Liver (tissue), 3 donors: ENCODE measurements around the gene PTGIR.

Source experiments
- CTCF ChIP-seq: fragments of 150-350 bp; IDR thresholded peaks from 2 replicates; pipeline ENCODE4 v1.5.1; 2017; ENCODE audit warnings: improper control_type of control experiment, low read depth, low read length; ENCODE audit not compliant: missing input control
- EGR1 ChIP-seq, 2 donors: IDR thresholded peaks; 2 replicates each; pipeline ENCODE4 v1.6.1; 2016 to 2018; ENCODE audit warnings: antibody characterized with exemption in 2 of 2, low read depth in 2 of 2
- FOXA1 ChIP-seq: IDR thresholded peaks from 2 replicates; pipeline ENCODE4 v1.6.1; 2016; ENCODE audit warnings: antibody characterized with exemption
- GABPA ChIP-seq, 2 donors: IDR thresholded peaks in 1 of 2; conservative IDR thresholded peaks in 1 of 2; 2 replicates each; pipeline ENCODE4 v1.6.1; 2016; ENCODE audit warnings: antibody characterized with exemption in 2 of 2, mild to moderate bottlenecking in 1 of 2, moderate library complexity in 1 of 2
- JUND ChIP-seq, 2 donors: IDR thresholded peaks; 2 replicates each; pipeline ENCODE4 v1.6.1; 2016; ENCODE audit warnings: antibody characterized with exemption in 2 of 2
- RAD21 ChIP-seq, 2 donors: IDR thresholded peaks; 2 replicates each; pipeline ENCODE4 v1.6.1; 2016; ENCODE audit warnings: antibody characterized with exemption in 2 of 2, mild to moderate bottlenecking in 2 of 2
- RXRA ChIP-seq, 2 donors: IDR thresholded peaks; 2 replicates each; pipeline ENCODE4 v1.6.1; 2017 to 2018; ENCODE audit warnings: antibody characterized with exemption in 2 of 2, mild to moderate bottlenecking in 1 of 2
- SP1 ChIP-seq: IDR thresholded peaks from 2 replicates; pipeline ENCODE4 v1.6.1; 2018; ENCODE audit warnings: antibody characterized with exemption, mild to moderate bottlenecking
- TAF1 ChIP-seq: conservative IDR thresholded peaks from 2 replicates; pipeline ENCODE4 v1.6.1; 2016; ENCODE audit warnings: antibody characterized with exemption, mild to moderate bottlenecking
- YY1 ChIP-seq: IDR thresholded peaks from 2 replicates; pipeline ENCODE4 v1.6.1; 2016; ENCODE audit warnings: antibody characterized with exemption, mild to moderate bottlenecking
- TF ChIP-seq, protein P1 (sequence below): IDR thresholded peaks from 2 replicates; pipeline ENCODE4 v1.6.1; 2016; ENCODE audit warnings: antibody characterized with exemption
- TF ChIP-seq, protein P2 (sequence below): IDR thresholded peaks from 2 replicates; pipeline ENCODE4 v1.6.1; 2016; ENCODE audit warnings: antibody characterized with exemption
- TF ChIP-seq, protein P3 (sequence below): IDR thresholded peaks from 2 replicates; pipeline ENCODE4 v1.6.1; 2016; ENCODE audit warnings: antibody characterized with exemption
- TF ChIP-seq, protein P4 (sequence below): IDR thresholded peaks from 2 replicates; pipeline ENCODE4 v1.6.1; 2016; ENCODE audit warnings: antibody characterized with exemption, mild to moderate bottlenecking
- donor health status: healthy.
- donor health status: healthy.

DNA sequence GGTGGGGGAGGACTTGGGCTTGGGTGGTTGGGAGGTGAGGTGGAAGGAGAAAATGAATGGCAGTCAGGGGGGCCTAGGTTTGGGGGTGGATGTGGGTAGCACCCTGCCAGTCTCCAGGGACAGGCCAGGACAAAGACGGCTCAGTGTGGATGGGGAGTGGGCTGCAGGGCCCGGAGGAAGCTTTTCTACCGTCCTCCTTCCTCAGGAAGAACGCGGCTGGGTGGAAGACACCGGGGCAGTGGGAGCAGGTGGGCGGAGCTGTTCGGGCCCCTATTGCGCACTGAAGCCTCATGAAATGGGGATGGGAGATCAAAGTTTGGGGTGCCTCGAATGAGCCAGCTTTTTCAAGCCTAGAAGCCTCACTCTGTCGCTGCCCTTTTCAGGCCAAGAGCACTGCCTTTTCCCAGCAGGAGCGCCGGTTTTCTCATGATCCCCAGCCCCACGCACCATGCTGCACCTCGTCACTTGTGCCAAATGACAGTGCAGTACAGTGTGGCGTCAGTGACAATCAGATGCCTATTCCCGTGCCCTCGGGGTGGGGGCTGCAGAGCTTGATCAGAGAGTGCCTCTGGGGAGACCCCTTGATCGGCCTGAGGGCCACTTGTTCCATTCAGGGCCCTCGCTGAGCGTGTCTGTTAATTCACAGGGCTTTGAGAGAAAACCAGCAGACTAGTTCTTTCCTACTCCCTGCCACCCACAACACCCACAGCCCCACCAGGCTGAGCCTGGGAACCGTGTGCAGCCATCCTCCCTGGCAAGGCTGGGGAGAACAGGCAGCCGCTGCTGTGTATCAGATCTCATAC lies 22.3 kb downstream of the PTGIR start:
- TF ChIP-seq, protein P1, sequence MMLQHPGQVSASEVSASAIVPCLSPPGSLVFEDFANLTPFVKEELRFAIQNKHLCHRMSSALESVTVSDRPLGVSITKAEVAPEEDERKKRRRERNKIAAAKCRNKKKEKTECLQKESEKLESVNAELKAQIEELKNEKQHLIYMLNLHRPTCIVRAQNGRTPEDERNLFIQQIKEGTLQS: no peak
- TF ChIP-seq CTCF (no peak), TAF1 (no peak), GABPA (IDR thresholded peaks at IDR 0.05 in 1 of 2, conservative IDR thresholded peaks at IDR 0.05 in 1 of 2) (no peak), EGR1 (IDR thresholded peaks at IDR 0.05; ENCODE audit: low read depth in 2 of 2) (no peak), JUND (IDR thresholded peaks at IDR 0.05) (no peak), YY1 (no peak), SP1 (no peak), FOXA1 (no peak), RXRA (IDR thresholded peaks at IDR 0.05) (no peak), RAD21 (IDR thresholded peaks at IDR 0.05) (no peak)
- TF ChIP-seq, protein P2, sequence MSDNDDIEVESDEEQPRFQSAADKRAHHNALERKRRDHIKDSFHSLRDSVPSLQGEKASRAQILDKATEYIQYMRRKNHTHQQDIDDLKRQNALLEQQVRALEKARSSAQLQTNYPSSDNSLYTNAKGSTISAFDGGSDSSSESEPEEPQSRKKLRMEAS: no peak
- TF ChIP-seq, protein P3, sequence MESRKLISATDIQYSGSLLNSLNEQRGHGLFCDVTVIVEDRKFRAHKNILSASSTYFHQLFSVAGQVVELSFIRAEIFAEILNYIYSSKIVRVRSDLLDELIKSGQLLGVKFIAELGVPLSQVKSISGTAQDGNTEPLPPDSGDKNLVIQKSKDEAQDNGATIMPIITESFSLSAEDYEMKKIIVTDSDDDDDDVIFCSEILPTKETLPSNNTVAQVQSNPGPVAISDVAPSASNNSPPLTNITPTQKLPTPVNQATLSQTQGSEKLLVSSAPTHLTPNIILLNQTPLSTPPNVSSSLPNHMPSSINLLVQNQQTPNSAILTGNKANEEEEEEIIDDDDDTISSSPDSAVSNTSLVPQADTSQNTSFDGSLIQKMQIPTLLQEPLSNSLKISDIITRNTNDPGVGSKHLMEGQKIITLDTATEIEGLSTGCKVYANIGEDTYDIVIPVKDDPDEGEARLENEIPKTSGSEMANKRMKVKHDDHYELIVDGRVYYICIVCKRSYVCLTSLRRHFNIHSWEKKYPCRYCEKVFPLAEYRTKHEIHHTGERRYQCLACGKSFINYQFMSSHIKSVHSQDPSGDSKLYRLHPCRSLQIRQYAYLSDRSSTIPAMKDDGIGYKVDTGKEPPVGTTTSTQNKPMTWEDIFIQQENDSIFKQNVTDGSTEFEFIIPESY: no peak
- TF ChIP-seq, protein P4, sequence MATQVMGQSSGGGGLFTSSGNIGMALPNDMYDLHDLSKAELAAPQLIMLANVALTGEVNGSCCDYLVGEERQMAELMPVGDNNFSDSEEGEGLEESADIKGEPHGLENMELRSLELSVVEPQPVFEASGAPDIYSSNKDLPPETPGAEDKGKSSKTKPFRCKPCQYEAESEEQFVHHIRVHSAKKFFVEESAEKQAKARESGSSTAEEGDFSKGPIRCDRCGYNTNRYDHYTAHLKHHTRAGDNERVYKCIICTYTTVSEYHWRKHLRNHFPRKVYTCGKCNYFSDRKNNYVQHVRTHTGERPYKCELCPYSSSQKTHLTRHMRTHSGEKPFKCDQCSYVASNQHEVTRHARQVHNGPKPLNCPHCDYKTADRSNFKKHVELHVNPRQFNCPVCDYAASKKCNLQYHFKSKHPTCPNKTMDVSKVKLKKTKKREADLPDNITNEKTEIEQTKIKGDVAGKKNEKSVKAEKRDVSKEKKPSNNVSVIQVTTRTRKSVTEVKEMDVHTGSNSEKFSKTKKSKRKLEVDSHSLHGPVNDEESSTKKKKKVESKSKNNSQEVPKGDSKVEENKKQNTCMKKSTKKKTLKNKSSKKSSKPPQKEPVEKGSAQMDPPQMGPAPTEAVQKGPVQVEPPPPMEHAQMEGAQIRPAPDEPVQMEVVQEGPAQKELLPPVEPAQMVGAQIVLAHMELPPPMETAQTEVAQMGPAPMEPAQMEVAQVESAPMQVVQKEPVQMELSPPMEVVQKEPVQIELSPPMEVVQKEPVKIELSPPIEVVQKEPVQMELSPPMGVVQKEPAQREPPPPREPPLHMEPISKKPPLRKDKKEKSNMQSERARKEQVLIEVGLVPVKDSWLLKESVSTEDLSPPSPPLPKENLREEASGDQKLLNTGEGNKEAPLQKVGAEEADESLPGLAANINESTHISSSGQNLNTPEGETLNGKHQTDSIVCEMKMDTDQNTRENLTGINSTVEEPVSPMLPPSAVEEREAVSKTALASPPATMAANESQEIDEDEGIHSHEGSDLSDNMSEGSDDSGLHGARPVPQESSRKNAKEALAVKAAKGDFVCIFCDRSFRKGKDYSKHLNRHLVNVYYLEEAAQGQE: no peak
